HepG2 (cell line): ENCODE results near the gene ABHD17A.

Experiments
- NBN ChIP-seq: fragments of 450-650 bp; conservative IDR thresholded peaks from 2 replicates; pipeline ENCODE4 v1.6.1; 2017
- SCMH1 ChIP-seq: sonication (generic); formaldehyde crosslinking; IDR thresholded peaks from 2 replicates; pipeline ENCODE4 v1.9.0; 2021; ENCODE audit warnings: missing genetic modification reagents, mild to moderate bottlenecking, borderline replicate concordance
- ZNF558 ChIP-seq: sonication (generic); formaldehyde crosslinking; IDR thresholded peaks from 2 replicates; pipeline ENCODE4 v1.9.0; 2022; ENCODE audit warnings: mild to moderate bottlenecking, missing genetic modification reagents, borderline replicate concordance
- ZSCAN20 ChIP-seq: sonication (generic); formaldehyde crosslinking; IDR thresholded peaks from 2 replicates; pipeline ENCODE4 v1.4.0; 2020; ENCODE audit warnings: missing genetic modification reagents, mild to moderate bottlenecking, borderline replicate concordance
- TF ChIP-seq, protein P1 (sequence below): IDR thresholded peaks from 2 replicates; pipeline ENCODE4 v1.6.1; 2012; ENCODE audit warnings: inconsistent platforms

DNA sequence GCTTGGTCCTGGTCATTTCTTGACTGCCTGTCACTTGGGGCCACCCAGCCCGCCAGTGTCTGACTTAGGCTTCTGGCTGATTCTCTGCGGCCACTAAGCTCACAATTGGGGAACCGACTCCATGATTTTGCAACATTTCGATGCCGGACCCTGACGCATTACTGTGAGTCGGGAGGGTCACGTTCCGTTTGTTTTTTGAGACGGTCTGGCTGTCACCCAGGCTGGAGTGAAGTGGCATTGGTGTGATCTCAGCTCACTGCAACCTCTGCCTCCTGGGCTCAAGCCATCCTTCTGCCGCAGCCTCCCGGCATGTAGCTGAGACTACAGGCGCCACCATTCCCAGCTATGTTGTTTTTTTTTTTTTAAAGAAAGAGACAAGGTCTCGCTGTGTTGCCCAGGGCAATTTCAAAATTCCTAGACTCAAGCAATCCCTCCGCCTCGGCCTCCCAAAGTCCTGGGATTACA, 16.7 kb upstream of the ABHD17A start:
- TF ChIP-seq NBN (no peak), ZNF558 (CRISPR knock-in tag) (no peak), SCMH1 (CRISPR knock-in tag) (no peak), ZSCAN20 (CRISPR knock-in tag) (no peak)
- TF ChIP-seq, protein P1, sequence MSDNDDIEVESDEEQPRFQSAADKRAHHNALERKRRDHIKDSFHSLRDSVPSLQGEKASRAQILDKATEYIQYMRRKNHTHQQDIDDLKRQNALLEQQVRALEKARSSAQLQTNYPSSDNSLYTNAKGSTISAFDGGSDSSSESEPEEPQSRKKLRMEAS: no peak
